ELR (cell line): ENCODE data around the gene CCDC191.

ENCODE experiments used
- DNase-seq: peaks from one replicate; pipeline ENCODE4 v3.0.0-alpha.2; 2015; ENCODE audit warnings: low read depth

The CCDC191 gene

DNA sequence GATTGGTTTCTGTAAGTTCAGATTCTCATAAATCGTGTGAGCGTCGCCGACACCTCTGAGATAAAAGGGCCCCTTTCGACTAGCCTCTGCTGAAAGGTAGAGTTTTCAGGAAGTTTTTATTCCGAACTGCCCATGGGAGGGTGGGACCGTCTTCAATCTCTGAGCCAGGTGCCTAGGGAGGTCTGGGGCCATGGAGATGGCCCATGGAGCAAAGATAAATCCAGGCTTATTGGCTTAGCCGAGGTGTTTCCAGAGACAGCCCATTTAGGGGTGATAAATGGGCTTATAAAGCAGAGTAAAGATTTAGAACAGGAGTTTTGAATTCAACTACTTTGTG lies 653 bp upstream of the CCDC191 start:
- DNase-seq: no peak

DNA sequence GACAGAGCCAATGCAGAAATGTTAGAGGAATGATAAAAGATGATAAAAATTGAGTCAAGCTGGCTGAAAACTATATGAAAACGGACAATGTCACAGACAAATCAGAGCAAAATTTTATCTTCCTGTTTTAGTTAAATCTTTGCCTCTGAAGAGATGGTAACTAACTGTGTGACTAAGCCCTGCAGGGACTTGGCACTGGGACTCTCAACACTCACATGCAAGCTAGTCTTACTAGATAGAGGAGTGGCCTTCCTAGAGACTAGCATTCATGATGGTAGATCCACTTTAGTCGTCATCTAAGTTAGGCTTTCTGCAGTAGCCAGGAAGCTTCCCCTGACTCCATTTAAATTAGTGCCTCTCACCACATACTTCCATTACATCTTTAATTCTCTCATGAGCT lies 4.1 kb downstream of the CCDC191 start:
- no peak for DNase-seq

DNA sequence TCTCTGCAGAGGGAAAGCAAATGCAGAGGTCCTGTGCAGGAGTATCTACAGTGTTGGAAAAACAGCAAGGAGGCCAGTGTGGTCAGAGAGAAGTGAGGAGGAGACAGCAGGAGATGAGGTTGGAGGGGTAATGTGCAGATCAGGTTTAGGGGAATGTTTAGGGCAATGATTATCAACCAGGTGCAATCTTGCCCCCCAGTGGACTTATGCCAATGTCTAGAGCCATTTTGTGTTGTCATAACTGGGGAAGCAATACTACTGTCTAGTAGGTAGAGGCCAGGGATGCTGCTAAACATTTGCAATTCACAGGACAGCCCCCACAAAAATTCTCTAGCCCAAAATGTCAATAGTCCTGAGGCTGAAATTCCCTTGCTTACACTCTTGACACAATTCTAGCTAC lies 13.1 kb downstream of the CCDC191 start:
- DNase-seq: no peak

DNA sequence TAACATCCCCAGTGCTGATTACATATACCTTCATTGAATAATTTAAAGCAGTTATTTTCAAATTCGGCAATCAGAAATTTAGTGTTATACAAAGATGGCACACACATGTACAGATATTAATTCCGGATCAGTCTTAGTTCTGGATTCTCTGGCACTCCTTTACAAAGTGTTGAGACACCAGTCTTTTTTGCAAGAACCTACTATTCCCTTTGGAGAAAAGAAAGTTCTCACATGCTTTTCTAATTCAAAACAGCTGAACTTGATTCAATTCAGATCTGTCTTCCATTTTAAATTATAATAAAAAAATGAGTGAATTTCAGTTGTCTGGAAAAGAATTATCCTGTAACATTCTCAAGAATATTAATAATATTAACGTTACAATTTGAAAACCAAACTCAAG lies 20.4 kb downstream of the CCDC191 start:
- DNase-seq: no peak

- peak; percentile 46 for DNase-seq
Measured at GRCh38 chr3:114034787-114035545, 21.4 kb downstream of the CCDC191 start.

DNA sequence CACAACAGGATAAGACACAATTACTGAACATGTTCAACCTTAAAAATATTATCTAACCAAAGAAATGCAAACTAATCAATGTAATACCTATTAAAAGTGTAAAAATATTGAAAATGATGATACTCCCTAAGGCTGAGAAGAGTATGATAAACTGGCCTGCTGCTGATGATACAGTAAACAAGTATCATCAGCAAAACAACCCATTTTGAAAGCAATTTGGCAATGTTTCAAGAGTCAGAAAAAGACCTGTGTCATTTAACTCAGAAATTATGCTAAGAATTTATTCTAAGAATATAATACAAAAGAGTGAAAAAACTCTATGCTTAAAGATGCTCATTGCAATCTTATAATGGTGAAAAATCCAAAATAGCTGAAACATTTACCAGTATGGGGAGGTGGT lies 22.1 kb downstream of the CCDC191 start:
- no peak for DNase-seq

DNA sequence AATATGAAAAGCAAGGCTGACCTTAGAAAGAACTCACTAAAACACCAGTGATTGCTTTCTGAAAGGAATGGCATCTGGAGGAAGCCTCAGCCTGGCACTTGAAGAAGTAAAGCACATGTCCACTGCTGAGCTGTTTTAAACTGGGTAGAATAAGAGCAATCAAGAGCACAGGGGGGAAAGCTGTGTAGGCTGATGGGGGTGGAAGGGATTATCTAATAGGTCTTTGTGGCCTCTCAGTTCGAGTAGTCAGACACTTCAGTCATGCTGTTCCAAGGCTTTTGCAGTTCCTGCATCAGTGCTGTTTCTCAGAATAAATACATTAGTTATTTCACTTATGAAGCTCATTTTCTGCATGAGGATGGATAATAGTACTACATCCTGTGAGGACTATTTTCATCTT lies 22.6 kb downstream of the CCDC191 start:
- no peak for DNase-seq

DNA sequence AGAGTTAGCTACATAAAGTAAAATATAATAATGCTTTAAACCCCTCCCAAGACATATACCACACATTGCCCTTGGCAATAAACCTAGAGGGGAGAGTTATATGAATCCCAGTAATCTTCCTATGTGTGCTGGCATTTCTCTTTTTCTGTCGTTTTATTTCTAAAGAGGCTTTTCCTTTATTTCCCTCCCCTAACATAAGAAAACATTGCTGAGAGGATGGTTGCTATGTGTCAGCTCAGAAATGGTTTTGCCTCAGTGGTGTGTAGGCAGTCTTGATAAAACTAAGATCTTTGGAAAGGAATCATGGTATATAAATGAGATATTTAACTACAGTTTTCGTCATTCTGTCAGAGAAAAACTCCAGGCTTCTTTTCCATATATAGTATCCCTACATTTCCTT lies 30.0 kb downstream of the CCDC191 start:
- DNase-seq: no peak

GRCh38 chr3:114025451-114025850 lies 30.9 kb downstream of the CCDC191 start:
- no peak for DNase-seq

DNA sequence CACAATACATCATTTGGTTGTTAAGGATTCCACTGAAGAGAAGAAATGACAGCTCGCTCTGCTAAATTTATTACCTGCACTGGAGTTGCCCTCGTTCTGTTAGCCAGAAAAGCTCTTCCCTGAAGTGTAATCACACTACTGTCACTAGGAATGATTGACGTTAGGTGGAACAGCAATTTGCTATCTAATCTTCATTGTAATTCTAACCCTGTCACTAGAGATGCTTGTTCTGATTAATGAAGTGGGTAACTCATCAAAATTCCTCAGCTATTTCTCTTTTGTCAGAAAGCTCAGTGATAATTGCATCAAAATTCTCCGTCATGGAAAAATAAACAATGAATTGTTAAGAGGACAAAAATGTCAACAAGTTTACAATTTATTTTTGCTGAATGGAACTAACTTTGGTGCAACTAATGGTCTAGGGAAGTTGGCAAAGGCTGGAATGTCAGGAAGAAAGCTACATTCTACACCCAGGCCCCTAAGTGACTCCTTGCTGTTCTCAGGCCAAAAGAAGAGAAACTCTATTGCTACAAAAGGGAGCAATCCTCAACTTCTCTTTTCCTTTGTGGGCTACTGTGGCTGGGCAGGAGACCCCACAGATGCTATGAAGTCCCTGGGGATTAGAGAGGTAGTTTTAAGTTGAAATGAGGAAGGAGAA lies 34.1 kb downstream of the CCDC191 start:
- no peak for DNase-seq

DNA sequence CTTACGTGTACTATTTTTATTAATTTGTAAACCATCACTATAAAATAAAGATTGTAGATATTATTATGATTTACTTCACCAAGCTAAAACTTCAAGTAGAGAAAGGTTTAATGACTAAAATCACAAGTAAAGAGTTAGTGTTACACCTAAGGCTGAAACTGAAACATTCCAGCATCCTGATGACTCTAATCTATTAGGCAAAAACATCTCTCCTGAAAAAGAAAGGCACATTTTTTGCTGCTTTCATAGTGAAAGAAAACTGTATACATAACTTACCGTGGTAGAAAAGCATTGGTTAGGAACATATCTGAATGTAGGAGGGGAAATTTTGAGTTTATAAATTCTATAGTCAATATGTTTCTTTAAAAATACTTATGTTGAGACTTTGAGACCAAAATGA lies 35.4 kb downstream of the CCDC191 start:
- no peak for DNase-seq

DNA sequence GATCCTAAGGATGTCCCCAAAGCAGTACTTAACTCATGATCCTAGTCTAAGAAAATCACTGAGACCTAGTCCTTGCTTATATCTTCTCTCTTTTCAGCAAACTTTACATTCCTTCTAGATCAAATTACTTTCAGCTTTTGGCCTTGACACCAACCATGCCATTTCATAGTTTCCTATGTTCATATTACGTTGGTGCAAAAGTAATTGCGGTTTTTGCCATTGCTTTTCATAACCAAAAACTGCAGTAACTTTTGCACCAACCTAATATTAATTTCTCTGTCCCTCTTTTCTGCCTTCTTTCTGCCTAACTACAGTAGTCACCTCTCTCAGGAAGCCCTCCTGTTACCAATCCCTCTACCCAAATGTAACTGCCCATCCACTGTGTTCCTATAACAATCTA lies 36.8 kb downstream of the CCDC191 start:
- no peak for DNase-seq

- DNase-seq: no peak
Measured at GRCh38 chr3:114014211-114014610, 42.1 kb downstream of the CCDC191 start.

DNA sequence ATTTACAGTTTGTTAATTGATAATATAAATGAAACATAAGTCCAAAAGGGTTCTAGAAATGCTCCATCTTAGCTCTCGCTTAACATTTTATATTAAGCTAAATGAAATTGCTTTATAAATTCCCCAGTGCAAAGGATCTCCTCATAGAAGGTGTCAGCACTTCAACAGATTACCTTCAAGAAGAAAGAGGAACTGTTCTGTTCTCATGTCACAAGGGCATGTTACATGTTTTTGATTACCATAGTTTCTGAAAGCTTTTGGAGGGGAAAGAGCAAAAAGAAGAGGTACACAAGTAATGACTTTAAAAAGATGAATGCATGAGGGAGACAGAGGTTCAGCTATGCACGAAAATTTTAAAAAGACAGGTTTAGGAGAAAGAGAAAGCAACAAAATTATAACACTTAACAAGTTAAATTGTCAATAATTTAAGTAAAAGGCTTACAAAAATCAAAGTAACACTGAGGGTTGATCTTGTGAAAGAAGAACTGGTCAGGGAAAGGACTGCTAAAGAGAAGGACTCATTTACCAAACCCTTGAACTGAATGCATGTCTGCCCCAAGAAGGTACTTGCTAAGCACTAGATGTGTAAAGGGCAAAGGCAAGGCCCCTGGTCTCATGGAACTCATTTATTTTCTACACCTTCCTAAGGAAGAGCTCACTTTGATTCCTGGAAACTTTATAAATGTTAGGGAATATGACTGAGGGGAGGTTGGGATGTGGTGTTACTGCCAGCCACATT lies 45.1 kb downstream of the CCDC191 start:
- no peak for DNase-seq

DNA sequence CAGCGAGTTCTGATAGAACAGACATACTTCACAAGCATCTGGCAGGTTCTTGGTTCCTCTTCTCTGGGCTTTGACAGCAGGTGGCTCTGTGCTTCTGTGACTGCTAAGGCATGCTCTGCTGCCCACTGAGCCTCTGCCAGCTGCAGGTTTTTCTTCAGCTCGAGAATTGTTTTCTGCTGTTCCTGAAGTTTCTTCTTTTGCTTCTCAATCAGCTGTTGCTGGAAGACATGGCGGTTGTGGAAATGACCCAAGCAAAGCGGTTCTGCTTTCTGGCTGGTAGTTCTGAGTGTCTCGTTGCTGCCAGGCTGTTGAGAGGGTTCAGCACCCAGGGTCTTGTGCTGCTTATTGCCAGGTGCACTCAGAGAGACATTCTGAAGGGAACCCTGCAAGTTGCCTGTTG lies 50.8 kb downstream of the CCDC191 start:
- DNase-seq: no peak

- DNase-seq: no peak
Measured at GRCh38 chr3:113985541-113985940, 70.8 kb downstream of the CCDC191 start.

DNA sequence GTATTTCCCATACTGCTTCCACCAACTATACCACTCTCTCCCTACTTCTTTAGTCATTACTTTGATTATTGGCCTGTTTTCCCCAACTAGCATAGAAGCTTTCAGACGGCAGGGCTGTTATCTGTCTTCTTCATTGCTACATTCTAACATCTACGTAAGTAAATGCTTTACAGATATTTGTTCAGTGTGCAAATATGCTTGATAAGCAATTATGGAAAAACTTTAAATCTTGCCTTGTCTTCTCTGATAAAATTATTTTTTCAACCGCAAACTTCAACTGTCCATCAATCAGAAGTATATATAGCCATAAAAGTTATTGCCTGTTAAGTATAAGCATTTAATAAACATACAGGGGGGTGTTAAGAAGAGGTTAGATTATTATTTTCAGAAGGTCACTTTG lies 72.8 kb downstream of the CCDC191 start:
- no peak for DNase-seq

DNA sequence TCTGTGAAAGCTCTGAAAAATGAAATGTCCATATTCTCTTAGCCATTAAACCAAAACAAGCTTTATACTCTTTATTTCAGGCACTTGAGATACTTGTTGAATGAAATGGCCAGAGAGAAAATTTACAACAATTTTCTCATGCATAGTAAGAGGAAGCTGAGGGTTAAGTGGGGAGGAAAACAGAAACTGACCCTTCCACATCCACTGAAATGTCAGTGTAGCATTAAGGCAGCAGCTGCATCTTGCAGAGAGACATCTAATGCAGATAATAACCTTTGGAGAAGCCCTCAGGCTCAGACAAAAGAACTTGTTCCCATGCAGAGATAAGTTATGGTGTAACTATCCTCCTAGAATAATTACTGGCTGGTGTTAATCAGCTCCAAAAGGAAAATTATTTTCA lies 74.5 kb downstream of the CCDC191 start:
- DNase-seq: no peak

- DNase-seq: no peak
Measured at GRCh38 chr3:113979916-113980315, 76.4 kb downstream of the CCDC191 start.

GRCh38 chr3:113977822-113978221 lies 78.5 kb downstream of the CCDC191 start:
- no peak for DNase-seq

DNA sequence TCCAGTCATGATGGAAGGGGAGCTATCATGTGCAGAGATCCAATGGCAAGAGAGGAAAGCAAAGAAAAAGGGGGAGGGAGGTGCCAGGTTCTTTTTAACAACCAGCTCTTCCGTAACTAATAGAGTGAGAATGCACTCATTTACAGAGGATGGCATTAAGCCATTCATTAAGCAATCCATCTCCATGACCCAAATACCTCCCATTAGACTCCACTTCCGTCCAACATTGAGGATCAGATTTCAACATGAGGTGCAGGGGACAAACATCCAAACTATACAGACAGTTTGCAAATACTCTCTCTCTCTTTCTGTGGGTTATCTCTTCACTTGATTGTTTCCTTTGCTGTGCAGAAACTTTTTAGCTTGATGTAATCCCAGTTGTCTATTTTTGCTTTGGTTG lies 87.3 kb downstream of the CCDC191 start:
- DNase-seq: no peak

- DNase-seq: no peak
Measured at GRCh38 chr3:113966172-113966571, 90.2 kb downstream of the CCDC191 start.

GRCh38 chr3:113963879-113964278 lies 92.4 kb downstream of the CCDC191 start:
- no peak for DNase-seq
